ENCODE data around the gene PCSK5. TPM values are rescaled to one million over a fixed set of nuclear protein-coding genes. Genes with fewer than 3 reads are reported as not detected.

PCSK5 gene
- total and polyA plus RNA-seq, 2 of the 8 experiments (the other 6 are each of a cell fraction or from before 2014, with no cell fraction given), result 5.5 to 10.7 TPM

DNA sequence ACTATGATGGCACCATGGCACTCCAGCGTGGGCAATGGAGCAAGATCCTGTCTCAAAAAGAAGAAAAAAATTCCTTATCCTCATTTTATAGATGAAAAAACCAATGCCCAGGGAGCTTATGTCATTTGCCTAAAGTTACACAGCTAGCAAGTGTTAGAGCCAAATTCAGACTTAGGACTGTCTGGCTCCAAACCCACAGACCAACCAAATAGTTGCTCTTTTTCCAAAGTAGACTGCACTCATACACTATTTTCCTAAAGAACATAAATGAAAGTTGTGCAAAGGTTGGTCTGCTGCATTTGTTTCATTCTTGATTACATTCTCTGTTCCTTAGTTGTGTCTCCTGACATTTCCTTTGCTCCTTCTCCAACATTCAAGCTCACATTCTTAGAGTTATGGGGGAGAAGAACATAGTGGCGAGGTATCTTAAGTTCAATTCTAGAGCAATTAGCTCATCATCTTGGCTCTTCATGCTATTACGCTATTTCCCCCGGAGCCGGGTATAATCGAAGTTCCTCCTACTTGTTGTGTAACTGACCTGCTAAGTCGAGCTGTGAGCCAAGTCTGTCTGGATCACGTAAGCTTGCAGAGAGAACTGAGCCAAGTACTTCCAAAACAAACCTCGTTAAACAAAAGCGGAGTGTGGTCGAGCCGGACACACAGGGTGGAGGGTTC lies 365.4 kb downstream of the PCSK5 start (continued):
- no peak for TF ChIP-seq CHD1 (IDR thresholded peaks at IDR 0.05; ENCODE audit: low read depth, low read length)
- no peak for TF ChIP-seq CHD2 (IDR thresholded peaks at IDR 0.05; ENCODE audit: low read length)
- no peak for TF ChIP-seq TAF7 (optimal IDR thresholded peaks at IDR 0.05; ENCODE audit: borderline replicate concordance, low read depth, low read length)
- no peak for TF ChIP-seq TAF1 (IDR thresholded peaks at IDR 0.05; ENCODE audit: low read depth, low read length)
- no peak for TF ChIP-seq CTBP2 (IDR thresholded peaks at IDR 0.05; ENCODE audit: borderline replicate concordance, insufficient read depth, insufficient read length, low read length)
- TF ChIP-seq GTF2F1 (IDR thresholded peaks at IDR 0.05; ENCODE audit: borderline replicate concordance, low read depth, low read length), result no peak
- no peak for TF ChIP-seq TCF12 (IDR thresholded peaks at IDR 0.05; ENCODE audit: low read depth, low read length)
- no peak for TF ChIP-seq EZH2 (IDR thresholded peaks at IDR 0.05; ENCODE audit: low read depth, low read length, severe bottlenecking)
